WTC11 (cell line): ENCODE measurements around the gene NOL12. TPM values are rescaled to one million over a fixed set of nuclear protein-coding genes. Genes with fewer than 3 reads are reported as not detected.

Experiments used
- ATAC-seq: fragments of 200-7000 bp; cut with Tn5 transposase; 2 replicates; pipeline ENCODE4 v1.10.0; 2021; ENCODE audit warnings: mild to moderate bottlenecking, moderate library complexity
- CTCF ChIA-PET: fragments of 300-600 bp; sonication (Branson Sonifier 250); formaldehyde crosslinking; loops from one replicate; lab custom pipeline; 2021; ENCODE audit warnings: antibody characterized with exemption; lab: Charles Lee
- POLR2A ChIA-PET: fragments of 350-600 bp; sonication (Branson Sonifier 250); formaldehyde crosslinking; loops from one replicate; lab custom pipeline; 2021; ENCODE audit warnings: antibody characterized with exemption; lab: Charles Lee
- DNase-seq: peaks from one replicate; pipeline ENCODE4 v3.0.0; 2021; ENCODE audit warnings: low spot score
- H3K27ac Mint-ChIP-seq: 2 replicates; pipeline ENCODE4 v1.8.0; 2021; ENCODE audit warnings: mixed read lengths
- H3K27me3 Mint-ChIP-seq: 2 replicates; pipeline ENCODE4 v1.8.0; 2021; ENCODE audit warnings: low read depth, mild to moderate bottlenecking, moderate library complexity, mixed read lengths
- H3K36me3 Mint-ChIP-seq: 2 replicates; pipeline ENCODE4 v1.8.0; 2021; ENCODE audit warnings: mixed read lengths
- H3K4me1 Mint-ChIP-seq: 2 replicates; pipeline ENCODE4 v1.8.0; 2022; ENCODE audit warnings: mixed read lengths
- H3K4me3 Mint-ChIP-seq: 2 replicates; pipeline ENCODE4 v1.8.0; 2021; ENCODE audit warnings: mild to moderate bottlenecking, moderate library complexity, mixed read lengths
- H3K9me3 Mint-ChIP-seq: 2 replicates; pipeline ENCODE4 v1.8.0; 2021; ENCODE audit warnings: mixed read lengths
- AFF4 ChIP-seq: sonication (generic); formaldehyde crosslinking; IDR thresholded peaks from 2 replicates; pipeline ENCODE4 v1.8.1; 2023; ENCODE audit warnings: mild to moderate bottlenecking, missing genetic modification reagents, borderline replicate concordance
- ATF1 ChIP-seq: sonication (generic); formaldehyde crosslinking; IDR thresholded peaks from 2 replicates; pipeline ENCODE4 v1.8.1; 2023; ENCODE audit warnings: mild to moderate bottlenecking, moderate library complexity, missing genetic modification reagents
- CREB1 ChIP-seq: sonication (generic); formaldehyde crosslinking; IDR thresholded peaks from 2 replicates; pipeline ENCODE4 v1.8.0; 2023; ENCODE audit warnings: mild to moderate bottlenecking, missing genetic modification reagents
- E2F4 ChIP-seq: sonication (generic); formaldehyde crosslinking; IDR thresholded peaks from 2 replicates; pipeline ENCODE4 v1.8.1; 2022; ENCODE audit warnings: low read depth, mild to moderate bottlenecking, moderate library complexity, missing genetic modification reagents, borderline replicate concordance
- EMX1 ChIP-seq: fragments of 250-450 bp; sonication (Bioruptor Pico); IDR thresholded peaks from 2 replicates; pipeline ENCODE4 v1.8.0; 2021; ENCODE audit warnings: mild to moderate bottlenecking
- FOXJ3 ChIP-seq: sonication (generic); formaldehyde crosslinking; IDR thresholded peaks from 2 replicates; pipeline ENCODE4 v1.9.0; 2021; ENCODE audit warnings: missing genetic modification reagents, mild to moderate bottlenecking, borderline replicate concordance
- GRHL2 ChIP-seq: fragments of 250-450 bp; sonication (Bioruptor Pico); IDR thresholded peaks from 2 replicates; pipeline ENCODE4 v1.8.0; 2022; ENCODE audit warnings: mild to moderate bottlenecking, moderate library complexity; ENCODE audit not compliant: insufficient replicate concordance, severe bottlenecking
- KAT7 ChIP-seq: sonication (generic); formaldehyde crosslinking; IDR thresholded peaks from 2 replicates; pipeline ENCODE4 v1.8.1; 2023; ENCODE audit warnings: missing genetic modification reagents, mild to moderate bottlenecking, borderline replicate concordance
- NFE2L1 ChIP-seq: sonication (generic); formaldehyde crosslinking; IDR thresholded peaks from 2 replicates; pipeline ENCODE4 v1.8.1; 2023; ENCODE audit warnings: missing genetic modification reagents
- TCF7 ChIP-seq: sonication (generic); formaldehyde crosslinking; IDR thresholded peaks from 2 replicates; pipeline ENCODE4 v1.8.0; 2022; ENCODE audit warnings: mild to moderate bottlenecking, low read depth, missing genetic modification reagents, moderate library complexity
- TP53 ChIP-seq: sonication (generic); formaldehyde crosslinking; IDR thresholded peaks from 2 replicates; pipeline ENCODE4 v1.8.1; 2023; ENCODE audit warnings: mild to moderate bottlenecking, missing genetic modification reagents
- ZBTB43 ChIP-seq: sonication (generic); formaldehyde crosslinking; IDR thresholded peaks from 2 replicates; pipeline ENCODE4 v1.8.1; 2023; ENCODE audit warnings: mild to moderate bottlenecking, missing genetic modification reagents
- ZNF138 ChIP-seq: sonication (generic); formaldehyde crosslinking; conservative IDR thresholded peaks from 2 replicates; pipeline ENCODE4 v1.8.1; 2022; ENCODE audit warnings: mild to moderate bottlenecking, moderate library complexity, missing genetic modification reagents
- ZNF671 ChIP-seq: fragments of 250-450 bp; sonication (Bioruptor Pico); IDR thresholded peaks from 2 replicates; pipeline ENCODE4 v1.8.0; 2021; ENCODE audit warnings: mild to moderate bottlenecking
- total RNA-seq: library from RNA; stranded (reverse); gene quantifications from 3 replicates; pipeline ENCODE4 v1.2.3, GENCODE V29; 2021
- TF ChIP-seq, protein P1 (sequence below): sonication (generic); formaldehyde crosslinking; IDR thresholded peaks from 2 replicates; pipeline ENCODE4 v1.8.1; 2023; ENCODE audit warnings: mild to moderate bottlenecking, missing genetic modification reagents
- TF ChIP-seq, protein P2 (sequence below): fragments of 250-450 bp; sonication (Bioruptor Pico); IDR thresholded peaks from 2 replicates; pipeline ENCODE4 v1.9.0; 2021; ENCODE audit warnings: mild to moderate bottlenecking
- TF ChIP-seq, protein P3 (sequence below): sonication (generic); formaldehyde crosslinking; IDR thresholded peaks from 2 replicates; pipeline ENCODE4 v1.8.1; 2023; ENCODE audit warnings: mild to moderate bottlenecking, missing genetic modification reagents, moderate library complexity
- TF ChIP-seq, protein P4 (sequence below): sonication (generic); formaldehyde crosslinking; IDR thresholded peaks from 2 replicates; pipeline ENCODE4 v1.8.0; 2022; ENCODE audit warnings: missing genetic modification reagents
- TF ChIP-seq, protein P5 (sequence below): sonication (generic); formaldehyde crosslinking; IDR thresholded peaks from 2 replicates; pipeline ENCODE4 v1.8.1; 2023; ENCODE audit warnings: mild to moderate bottlenecking, moderate library complexity, missing genetic modification reagents

Gene NOL12
- total RNA-seq, 1 experiment from 2014 or later, result 24.9 TPM

- H3K9me3 Mint-ChIP-seq, result no peaks in the 10 kb centered on the region
- H3K4me1 Mint-ChIP-seq, result peaks cover 15% of the 10 kb centered on the region
- no peak overlapping the region for H3K4me3 Mint-ChIP-seq
- no peak for ATAC-seq
- POLR2A ChIA-PET, result no interaction called here
- peaks cover 16% of the 10 kb centered on the region for H3K27me3 Mint-ChIP-seq
- no peak for DNase-seq
- H3K27ac Mint-ChIP-seq, result no peak overlapping the region
- no peaks in the 10 kb centered on the region for H3K36me3 Mint-ChIP-seq
- TF ChIP-seq TP53 (CRISPR knock-in tag) (no peak), AFF4 (CRISPR knock-in tag) (no peak), TCF7 (CRISPR knock-in tag) (no peak), GRHL2 (no peak), CREB1 (CRISPR knock-in tag) (no peak), ZNF671 (CRISPR knock-in tag) (no peak), E2F4 (CRISPR knock-in tag) (no peak), ATF1 (CRISPR knock-in tag) (no peak), EMX1 (CRISPR knock-in tag) (no peak), KAT7 (CRISPR knock-in tag) (no peak), NFE2L1 (CRISPR knock-in tag) (no peak)
- TF ChIP-seq, protein P1, sequence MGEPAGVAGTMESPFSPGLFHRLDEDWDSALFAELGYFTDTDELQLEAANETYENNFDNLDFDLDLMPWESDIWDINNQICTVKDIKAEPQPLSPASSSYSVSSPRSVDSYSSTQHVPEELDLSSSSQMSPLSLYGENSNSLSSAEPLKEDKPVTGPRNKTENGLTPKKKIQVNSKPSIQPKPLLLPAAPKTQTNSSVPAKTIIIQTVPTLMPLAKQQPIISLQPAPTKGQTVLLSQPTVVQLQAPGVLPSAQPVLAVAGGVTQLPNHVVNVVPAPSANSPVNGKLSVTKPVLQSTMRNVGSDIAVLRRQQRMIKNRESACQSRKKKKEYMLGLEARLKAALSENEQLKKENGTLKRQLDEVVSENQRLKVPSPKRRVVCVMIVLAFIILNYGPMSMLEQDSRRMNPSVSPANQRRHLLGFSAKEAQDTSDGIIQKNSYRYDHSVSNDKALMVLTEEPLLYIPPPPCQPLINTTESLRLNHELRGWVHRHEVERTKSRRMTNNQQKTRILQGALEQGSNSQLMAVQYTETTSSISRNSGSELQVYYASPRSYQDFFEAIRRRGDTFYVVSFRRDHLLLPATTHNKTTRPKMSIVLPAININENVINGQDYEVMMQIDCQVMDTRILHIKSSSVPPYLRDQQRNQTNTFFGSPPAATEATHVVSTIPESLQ (CRISPR knock-in tag), result no peak
- TF ChIP-seq, protein P2, sequence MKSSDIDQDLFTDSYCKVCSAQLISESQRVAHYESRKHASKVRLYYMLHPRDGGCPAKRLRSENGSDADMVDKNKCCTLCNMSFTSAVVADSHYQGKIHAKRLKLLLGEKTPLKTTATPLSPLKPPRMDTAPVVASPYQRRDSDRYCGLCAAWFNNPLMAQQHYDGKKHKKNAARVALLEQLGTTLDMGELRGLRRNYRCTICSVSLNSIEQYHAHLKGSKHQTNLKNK, result no peak
- TF ChIP-seq, protein P3, sequence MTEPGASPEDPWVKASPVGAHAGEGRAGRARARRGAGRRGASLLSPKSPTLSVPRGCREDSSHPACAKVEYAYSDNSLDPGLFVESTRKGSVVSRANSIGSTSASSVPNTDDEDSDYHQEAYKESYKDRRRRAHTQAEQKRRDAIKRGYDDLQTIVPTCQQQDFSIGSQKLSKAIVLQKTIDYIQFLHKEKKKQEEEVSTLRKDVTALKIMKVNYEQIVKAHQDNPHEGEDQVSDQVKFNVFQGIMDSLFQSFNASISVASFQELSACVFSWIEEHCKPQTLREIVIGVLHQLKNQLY (CRISPR knock-in tag), result no peak
- CTCF ChIA-PET, result interaction anchor here (1.3 to 6.8 kb wide), 5 partner anchors 9 to 134 kb away, joined by 4 to 51 read pairs (median 12); no protein-coding TSS in a partner anchor
Observed at GRCh38 chr22:37672920-37673455, 13.2 kb upstream of the NOL12 start.

DNA sequence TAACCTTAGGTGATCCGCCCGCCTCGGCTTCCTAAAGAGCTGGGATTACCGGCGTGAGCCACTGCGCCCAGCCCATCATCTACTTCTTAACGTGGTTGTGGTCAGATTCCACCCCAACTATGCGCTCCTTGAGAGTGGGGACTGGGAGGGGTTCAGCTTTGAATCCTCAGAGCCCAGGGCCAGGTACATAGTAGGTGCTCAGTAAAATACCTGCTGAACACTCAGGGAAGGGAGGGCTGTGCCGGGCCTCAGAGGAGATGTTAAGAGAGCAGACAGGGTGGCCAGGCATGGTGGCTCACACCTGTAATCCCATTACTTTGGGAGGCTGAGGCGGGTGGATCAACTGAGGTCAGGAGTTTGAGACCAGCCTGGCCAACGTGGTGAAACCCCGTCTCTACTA is 11.9 kb upstream of the NOL12 start:
- CTCF ChIA-PET, result interaction anchor here (1.5 to 6.8 kb wide), 3 partner anchors 9 to 82 kb away, joined by 4 to 51 read pairs (median 7); no protein-coding TSS in a partner anchor
- no peaks in the 10 kb centered on the region for H3K36me3 Mint-ChIP-seq
- POLR2A ChIA-PET, result interaction anchor here (0.6 kb wide), 1 partner anchor 207 kb away, joined by 3 read pairs; no protein-coding TSS in a partner anchor
- no peaks in the 10 kb centered on the region for H3K9me3 Mint-ChIP-seq
- DNase-seq (no peak), ATAC-seq (no peak)
- H3K27me3 Mint-ChIP-seq, result peaks cover 17% of the 10 kb centered on the region
- peaks cover 13% of the 10 kb centered on the region for H3K4me1 Mint-ChIP-seq
- no peak overlapping the region for H3K27ac Mint-ChIP-seq
- H3K4me3 Mint-ChIP-seq, result no peak overlapping the region
- TF ChIP-seq ZBTB43 (CRISPR knock-in tag) (no peak), ZNF671 (CRISPR knock-in tag) (no peak), GRHL2 (no peak), ATF1 (CRISPR knock-in tag) (no peak), FOXJ3 (CRISPR knock-in tag) (no peak), ZNF138 (CRISPR knock-in tag) (no peak)
- TF ChIP-seq, protein P4, sequence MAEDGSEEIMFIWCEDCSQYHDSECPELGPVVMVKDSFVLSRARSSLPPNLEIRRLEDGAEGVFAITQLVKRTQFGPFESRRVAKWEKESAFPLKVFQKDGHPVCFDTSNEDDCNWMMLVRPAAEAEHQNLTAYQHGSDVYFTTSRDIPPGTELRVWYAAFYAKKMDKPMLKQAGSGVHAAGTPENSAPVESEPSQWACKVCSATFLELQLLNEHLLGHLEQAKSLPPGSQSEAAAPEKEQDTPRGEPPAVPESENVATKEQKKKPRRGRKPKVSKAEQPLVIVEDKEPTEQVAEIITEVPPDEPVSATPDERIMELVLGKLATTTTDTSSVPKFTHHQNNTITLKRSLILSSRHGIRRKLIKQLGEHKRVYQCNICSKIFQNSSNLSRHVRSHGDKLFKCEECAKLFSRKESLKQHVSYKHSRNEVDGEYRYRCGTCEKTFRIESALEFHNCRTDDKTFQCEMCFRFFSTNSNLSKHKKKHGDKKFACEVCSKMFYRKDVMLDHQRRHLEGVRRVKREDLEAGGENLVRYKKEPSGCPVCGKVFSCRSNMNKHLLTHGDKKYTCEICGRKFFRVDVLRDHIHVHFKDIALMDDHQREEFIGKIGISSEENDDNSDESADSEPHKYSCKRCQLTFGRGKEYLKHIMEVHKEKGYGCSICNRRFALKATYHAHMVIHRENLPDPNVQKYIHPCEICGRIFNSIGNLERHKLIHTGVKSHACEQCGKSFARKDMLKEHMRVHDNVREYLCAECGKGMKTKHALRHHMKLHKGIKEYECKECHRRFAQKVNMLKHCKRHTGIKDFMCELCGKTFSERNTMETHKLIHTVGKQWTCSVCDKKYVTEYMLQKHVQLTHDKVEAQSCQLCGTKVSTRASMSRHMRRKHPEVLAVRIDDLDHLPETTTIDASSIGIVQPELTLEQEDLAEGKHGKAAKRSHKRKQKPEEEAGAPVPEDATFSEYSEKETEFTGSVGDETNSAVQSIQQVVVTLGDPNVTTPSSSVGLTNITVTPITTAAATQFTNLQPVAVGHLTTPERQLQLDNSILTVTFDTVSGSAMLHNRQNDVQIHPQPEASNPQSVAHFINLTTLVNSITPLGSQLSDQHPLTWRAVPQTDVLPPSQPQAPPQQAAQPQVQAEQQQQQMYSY (CRISPR knock-in tag), result no peak
- TF ChIP-seq, protein P5, sequence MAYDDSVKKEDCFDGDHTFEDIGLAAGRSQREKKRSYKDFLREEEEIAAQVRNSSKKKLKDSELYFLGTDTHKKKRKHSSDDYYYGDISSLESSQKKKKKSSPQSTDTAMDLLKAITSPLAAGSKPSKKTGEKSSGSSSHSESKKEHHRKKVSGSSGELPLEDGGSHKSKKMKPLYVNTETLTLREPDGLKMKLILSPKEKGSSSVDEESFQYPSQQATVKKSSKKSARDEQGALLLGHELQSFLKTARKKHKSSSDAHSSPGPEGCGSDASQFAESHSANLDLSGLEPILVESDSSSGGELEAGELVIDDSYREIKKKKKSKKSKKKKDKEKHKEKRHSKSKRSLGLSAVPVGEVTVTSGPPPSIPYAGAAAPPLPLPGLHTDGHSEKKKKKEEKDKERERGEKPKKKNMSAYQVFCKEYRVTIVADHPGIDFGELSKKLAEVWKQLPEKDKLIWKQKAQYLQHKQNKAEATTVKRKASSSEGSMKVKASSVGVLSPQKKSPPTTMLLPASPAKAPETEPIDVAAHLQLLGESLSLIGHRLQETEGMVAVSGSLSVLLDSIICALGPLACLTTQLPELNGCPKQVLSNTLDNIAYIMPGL (CRISPR knock-in tag), result no peak
